ENCODE data around the gene BBOX1. TPM values are rescaled to one million over a fixed set of nuclear protein-coding genes. Genes with fewer than 3 reads are reported as not detected.
"Not testable (repeated sequence)": the region's sequence is repeated elsewhere in the genome, so short reads cannot be mapped to it uniquely, and the experiment has no call there.

Gene BBOX1
- total RNA-seq, 1 donor: not detected

DNA sequence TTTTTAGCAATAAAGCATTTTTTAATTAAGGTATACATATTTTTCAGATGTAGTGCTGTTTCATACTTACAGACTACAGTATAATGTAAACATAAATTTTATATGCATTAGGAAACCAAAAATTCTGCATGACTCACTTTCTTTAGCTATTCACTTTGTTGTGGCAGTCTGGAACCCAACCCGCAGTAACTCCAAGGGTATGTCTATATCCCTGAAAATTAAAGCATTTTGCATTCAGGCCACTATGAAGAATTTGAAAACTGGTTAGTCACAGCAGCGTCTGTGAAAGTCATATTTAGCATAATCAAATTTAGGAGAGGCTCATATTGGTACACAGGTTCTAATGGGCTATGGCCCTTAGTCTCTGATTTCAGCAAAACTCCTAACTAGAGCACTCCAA lies 46.8 kb downstream of the BBOX1 start:
- no peaks in the 10 kb centered on the region for H3K27me3 ChIP-seq (ENCODE audit: insufficient read depth, low read length)
- H3K9me3 ChIP-seq (ENCODE audit: low read depth, low read length): peaks cover 12% of the 10 kb centered on the region

DNA sequence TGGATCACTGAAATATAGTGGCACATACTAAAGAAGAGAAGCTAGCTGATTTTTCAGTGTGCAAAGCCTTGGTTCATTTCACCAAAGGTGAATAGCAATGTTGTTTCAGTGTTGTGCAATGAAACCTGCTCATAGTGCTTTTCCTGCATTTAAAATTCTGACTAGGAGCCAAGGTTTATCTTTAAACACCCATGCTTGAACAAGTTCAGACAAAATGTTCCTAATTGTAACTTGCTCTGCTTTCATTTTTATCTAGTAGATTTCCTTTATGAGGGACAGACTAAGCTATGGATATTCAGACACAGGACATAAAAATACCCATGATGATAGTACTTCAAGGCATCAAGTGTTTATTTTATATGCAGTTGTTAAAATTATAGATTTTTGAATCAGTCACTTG lies 47.7 kb downstream of the BBOX1 start:
- H3K9me3 ChIP-seq (ENCODE audit: low read depth, low read length): peaks cover 12% of the 10 kb centered on the region
- H3K4me1 ChIP-seq (ENCODE audit: insufficient read depth, low read length): no peaks in the 10 kb centered on the region
- no peaks in the 10 kb centered on the region for H3K27me3 ChIP-seq (ENCODE audit: insufficient read depth, low read length)
- no peak overlapping the region for H3K4me3 ChIP-seq (ENCODE audit: low read length)

More for the DNA sequence above, 46.8 kb downstream of the BBOX1 start:
- Histone ChIP-seq H3K4me1 (ENCODE audit: insufficient read depth, low read length) (no peaks in the 10 kb centered on the region), H3K4me3 (ENCODE audit: low read length) (no peak overlapping the region)

DNA sequence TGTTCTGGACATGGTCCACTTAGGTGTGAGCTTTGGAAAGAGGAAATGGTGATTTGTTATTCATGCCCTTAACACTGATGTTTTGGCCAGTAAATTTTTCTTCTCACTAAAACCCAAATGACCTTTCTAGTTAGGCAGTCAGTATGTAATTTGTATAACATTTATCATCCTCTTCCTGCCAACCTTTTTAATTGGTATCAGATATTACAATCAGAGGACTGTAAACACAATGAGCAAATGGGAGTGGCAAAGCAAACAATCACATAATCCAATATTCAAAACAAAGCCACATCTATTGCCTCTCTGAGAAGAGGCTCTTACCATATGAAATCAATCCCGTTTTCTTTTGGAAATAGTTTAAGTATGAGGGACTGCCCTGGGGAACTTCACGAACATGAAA lies 49.1 kb downstream of the BBOX1 start:
- no peaks in the 10 kb centered on the region for H3K27me3 ChIP-seq (ENCODE audit: insufficient read depth, low read length)
- H3K4me3 ChIP-seq (ENCODE audit: low read length): no peak overlapping the region
- H3K4me1 ChIP-seq (ENCODE audit: insufficient read depth, low read length): no peaks in the 10 kb centered on the region
- peaks cover 12% of the 10 kb centered on the region for H3K9me3 ChIP-seq (ENCODE audit: low read depth, low read length)

DNA sequence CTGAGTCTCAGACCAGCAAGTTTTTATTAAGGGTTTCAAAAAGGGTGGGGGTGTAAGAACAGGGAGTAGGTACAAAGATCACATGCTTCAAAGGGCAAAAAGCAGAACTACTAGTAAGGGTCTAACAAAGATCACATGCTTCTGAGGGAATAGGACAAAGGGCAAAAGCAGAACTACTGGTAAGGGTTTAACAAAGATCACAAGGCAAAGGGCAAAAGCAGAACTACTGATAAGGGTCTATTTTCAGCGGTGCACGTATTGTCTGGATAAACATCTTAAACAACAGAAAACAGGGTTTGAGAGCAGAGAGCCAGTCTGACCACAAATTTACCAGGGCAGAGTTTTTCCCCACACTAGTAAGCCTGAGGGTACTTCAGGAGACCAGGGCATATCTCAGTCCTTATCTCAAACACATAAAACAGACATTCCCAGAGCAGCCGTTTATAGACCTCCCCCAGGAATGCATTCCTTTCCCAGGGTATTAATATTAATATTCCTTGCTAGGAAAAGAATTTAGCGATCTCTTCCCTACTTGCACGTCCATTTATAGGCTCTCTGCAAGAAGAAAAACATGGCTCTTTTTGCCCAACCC lies 49.8 kb downstream of the BBOX1 start:
- not testable (repeated sequence) for H3K4me3 ChIP-seq (ENCODE audit: low read length); H3K27me3 ChIP-seq (ENCODE audit: insufficient read depth, low read length); H3K4me1 ChIP-seq (ENCODE audit: insufficient read depth, low read length)
- H3K9me3 ChIP-seq (ENCODE audit: low read depth, low read length): peaks cover 12% of the 10 kb centered on the region

DNA sequence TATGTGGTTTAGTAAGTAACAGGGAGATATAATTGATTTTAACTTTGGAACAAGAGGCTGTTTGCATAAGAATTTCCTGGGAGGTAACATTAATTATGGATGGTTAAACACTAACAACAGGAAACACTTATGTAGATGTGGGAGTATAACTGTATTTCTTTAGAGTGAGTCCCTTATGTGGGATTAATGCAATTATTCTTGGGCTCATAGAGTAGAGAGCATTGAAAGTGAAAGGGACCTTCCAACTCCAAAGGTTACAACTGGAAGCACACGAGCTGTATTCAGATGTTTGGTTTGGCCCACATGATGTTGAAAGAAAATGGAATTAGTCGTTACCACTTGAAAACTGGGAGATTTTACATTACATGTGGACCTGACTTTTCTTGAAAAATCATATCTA lies 53.5 kb downstream of the BBOX1 start:
- H3K9me3 ChIP-seq (ENCODE audit: low read depth, low read length): peaks cover 12% of the 10 kb centered on the region
- no peak overlapping the region for H3K4me3 ChIP-seq (ENCODE audit: low read length)
- H3K4me1 ChIP-seq (ENCODE audit: insufficient read depth, low read length): no peaks in the 10 kb centered on the region
- no peaks in the 10 kb centered on the region for H3K27me3 ChIP-seq (ENCODE audit: insufficient read depth, low read length)

DNA sequence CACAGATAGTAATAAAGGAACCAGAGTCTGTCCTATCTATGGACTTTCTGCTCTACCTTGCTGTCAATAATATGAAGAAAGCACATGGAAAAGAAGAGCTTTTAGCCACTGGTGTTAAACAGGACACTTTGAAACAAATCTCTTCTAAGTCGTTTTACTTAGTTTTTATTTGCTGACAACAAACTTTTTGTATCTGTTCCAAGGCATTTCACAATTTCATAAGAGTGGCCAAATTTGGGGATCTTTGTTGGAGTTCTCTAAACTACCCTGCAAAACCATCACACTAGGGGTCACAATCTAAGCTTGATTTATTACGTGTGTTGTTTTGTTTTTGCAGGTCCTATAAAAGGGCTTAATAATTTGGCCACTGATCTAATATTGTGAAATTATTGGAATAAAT lies 54.4 kb downstream of the BBOX1 start:
- no peaks in the 10 kb centered on the region for H3K4me1 ChIP-seq (ENCODE audit: insufficient read depth, low read length)
- no peaks in the 10 kb centered on the region for H3K27me3 ChIP-seq (ENCODE audit: insufficient read depth, low read length)
- H3K4me3 ChIP-seq (ENCODE audit: low read length): no peak overlapping the region
- H3K9me3 ChIP-seq (ENCODE audit: low read depth, low read length): peaks cover 6% of the 10 kb centered on the region

DNA sequence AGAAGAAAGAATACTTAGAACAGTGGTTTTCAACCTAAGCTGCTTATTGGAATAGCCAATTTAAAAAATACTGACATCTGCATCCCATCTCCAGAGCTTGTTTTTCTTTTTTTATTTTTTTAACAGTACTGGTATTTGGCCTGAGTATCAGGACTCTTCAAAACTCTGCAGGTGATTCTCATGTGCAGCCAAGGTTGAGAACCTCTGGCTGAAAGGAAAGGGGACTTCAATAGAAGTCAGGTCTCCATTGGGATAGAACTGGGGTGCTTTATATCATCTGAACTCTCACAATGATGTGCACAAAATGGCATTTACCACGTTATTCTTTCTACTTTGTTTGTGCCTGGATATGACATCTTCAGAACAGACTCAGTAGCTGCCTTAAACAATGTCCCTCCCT lies 55.3 kb downstream of the BBOX1 start:
- no peaks in the 10 kb centered on the region for H3K4me1 ChIP-seq (ENCODE audit: insufficient read depth, low read length)
- H3K4me3 ChIP-seq (ENCODE audit: low read length): no peak overlapping the region
- no peaks in the 10 kb centered on the region for H3K27me3 ChIP-seq (ENCODE audit: insufficient read depth, low read length)
- H3K9me3 ChIP-seq (ENCODE audit: low read depth, low read length): peaks cover 6% of the 10 kb centered on the region

DNA sequence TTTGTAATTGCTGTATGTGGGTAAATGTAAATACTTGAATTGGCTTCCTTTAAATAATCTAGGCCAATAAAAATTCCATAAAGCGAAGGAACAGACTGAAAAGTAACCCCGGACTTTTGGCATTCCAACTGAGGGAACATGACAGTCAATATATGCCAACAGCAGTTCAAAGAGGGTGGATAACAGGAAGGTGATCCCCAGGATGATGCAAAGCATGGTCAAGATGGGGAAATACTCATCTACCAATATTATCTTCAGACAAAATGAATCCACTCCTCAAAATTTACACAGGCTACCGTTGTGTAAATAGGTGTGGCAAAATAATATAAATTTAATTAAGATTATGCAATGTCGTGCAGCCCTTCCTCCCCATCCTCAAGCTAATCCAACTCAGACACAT lies 56.9 kb downstream of the BBOX1 start:
- Histone ChIP-seq H3K4me1 (ENCODE audit: insufficient read depth, low read length) (no peaks in the 10 kb centered on the region), H3K4me3 (ENCODE audit: low read length) (no peak overlapping the region), H3K9me3 (ENCODE audit: low read depth, low read length) (no peaks in the 10 kb centered on the region), H3K27me3 (ENCODE audit: insufficient read depth, low read length) (no peaks in the 10 kb centered on the region)

DNA sequence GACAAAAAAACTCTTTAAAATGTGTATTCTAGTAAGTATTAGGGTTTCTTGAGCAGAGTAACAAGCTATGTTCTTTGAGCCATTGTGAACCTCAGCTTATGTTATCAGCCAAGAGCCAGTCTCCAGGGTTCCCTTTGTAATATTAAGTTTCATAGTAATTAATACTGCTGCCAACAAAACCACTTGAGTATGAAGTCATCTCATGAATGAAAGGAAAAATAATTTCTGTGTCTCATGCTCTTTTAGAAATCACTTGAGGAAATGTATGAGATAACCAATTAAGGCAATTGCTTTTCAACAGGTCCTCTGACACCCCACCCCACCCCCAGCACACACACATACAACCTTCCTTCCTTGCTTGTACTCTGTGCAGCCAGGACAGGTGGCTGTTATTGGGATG lies 59.9 kb downstream of the BBOX1 start:
- H3K9me3 ChIP-seq (ENCODE audit: low read depth, low read length): no peaks in the 10 kb centered on the region
- H3K27me3 ChIP-seq (ENCODE audit: insufficient read depth, low read length): no peaks in the 10 kb centered on the region
- no peak overlapping the region for H3K4me3 ChIP-seq (ENCODE audit: low read length)
- no peaks in the 10 kb centered on the region for H3K4me1 ChIP-seq (ENCODE audit: insufficient read depth, low read length)

DNA sequence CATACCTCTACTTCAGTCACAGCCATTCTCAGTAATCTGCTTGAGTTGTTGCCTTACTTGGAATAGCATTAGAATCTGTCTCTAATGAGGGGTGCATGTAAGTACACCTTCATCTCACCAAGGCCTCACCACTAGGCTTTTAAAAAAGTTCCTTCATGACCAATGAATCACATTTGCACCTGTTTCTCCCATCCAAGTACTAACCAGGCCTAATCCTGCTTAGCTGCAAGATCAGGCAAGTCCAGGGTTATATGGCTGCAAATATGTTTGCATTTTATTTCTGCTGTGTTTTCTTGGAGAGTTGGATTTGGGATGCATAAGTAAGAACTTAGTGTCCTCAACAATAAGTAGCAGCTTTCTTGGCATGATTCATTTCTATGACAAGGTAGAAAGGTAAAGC lies 66.9 kb downstream of the BBOX1 start:
- Histone ChIP-seq H3K4me1 (ENCODE audit: insufficient read depth, low read length) (no peaks in the 10 kb centered on the region), H3K4me3 (ENCODE audit: low read length) (no peak overlapping the region), H3K9me3 (ENCODE audit: low read depth, low read length) (no peaks in the 10 kb centered on the region), H3K27me3 (ENCODE audit: insufficient read depth, low read length) (no peaks in the 10 kb centered on the region)

DNA sequence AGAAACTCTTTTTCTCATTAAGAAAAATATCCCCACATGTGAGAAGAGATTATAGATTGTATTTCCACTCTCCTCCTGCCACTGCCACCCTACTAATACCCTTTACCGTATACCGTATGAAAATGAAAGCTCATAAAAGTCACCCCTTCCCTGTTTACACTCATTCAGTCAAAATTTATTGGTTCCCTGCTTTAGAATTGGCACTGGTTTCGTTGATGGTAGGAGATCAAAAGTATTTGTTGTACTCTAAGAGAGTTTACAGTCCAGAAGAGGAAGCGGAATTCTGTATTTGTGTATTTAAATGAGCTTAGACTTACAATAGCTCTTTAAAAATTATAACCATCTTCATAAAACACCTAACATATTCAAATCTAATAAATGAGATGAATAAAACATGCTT lies 68.2 kb downstream of the BBOX1 start:
- Histone ChIP-seq H3K9me3 (ENCODE audit: low read depth, low read length) (no peaks in the 10 kb centered on the region), H3K27me3 (ENCODE audit: insufficient read depth, low read length) (no peaks in the 10 kb centered on the region), H3K4me3 (ENCODE audit: low read length) (no peak overlapping the region), H3K4me1 (ENCODE audit: insufficient read depth, low read length) (no peaks in the 10 kb centered on the region)

DNA sequence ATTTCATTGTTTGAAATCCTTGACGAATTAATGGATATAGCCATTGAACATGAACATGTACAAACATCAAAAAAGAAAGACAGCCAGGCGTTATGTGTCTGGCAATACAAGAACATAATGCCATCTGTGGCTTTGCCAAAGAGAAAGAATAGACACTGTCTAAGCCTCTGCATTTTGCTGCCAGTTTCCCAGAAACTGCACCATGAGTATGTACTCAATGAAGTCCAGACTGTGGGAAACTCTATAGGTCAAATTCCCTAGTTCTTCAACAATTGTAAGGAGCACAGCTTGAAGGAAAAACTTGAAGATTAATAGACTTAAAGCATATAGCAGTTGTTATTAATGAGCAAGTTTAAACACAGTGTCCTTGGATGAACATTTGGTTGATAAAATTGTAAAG lies 71.3 kb downstream of the BBOX1 start:
- Histone ChIP-seq H3K9me3 (ENCODE audit: low read depth, low read length) (no peaks in the 10 kb centered on the region), H3K4me1 (ENCODE audit: insufficient read depth, low read length) (no peaks in the 10 kb centered on the region), H3K27me3 (ENCODE audit: insufficient read depth, low read length) (no peaks in the 10 kb centered on the region), H3K4me3 (ENCODE audit: low read length) (no peak overlapping the region)

DNA sequence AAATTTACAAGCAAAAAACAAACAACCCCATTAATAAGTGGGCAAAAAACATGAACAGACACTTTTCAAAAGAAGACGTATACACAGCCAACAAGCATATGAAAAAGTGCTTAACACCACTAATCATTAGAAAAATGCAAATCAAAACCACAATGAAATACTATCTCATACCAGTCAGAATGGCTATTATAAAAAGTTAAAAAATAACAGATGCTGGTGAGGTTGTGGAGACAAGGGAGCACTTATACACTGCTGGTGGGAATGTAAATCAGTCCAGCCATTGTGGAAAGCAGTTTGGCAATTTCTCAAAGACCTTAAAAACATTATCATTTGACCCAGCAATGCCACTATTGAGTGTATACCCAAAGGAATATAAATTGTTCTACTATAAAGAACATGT lies 72.3 kb downstream of the BBOX1 start:
- H3K4me3 ChIP-seq (ENCODE audit: low read length): no peak overlapping the region
- no peaks in the 10 kb centered on the region for H3K9me3 ChIP-seq (ENCODE audit: low read depth, low read length)
- H3K4me1 ChIP-seq (ENCODE audit: insufficient read depth, low read length): no peaks in the 10 kb centered on the region
- no peaks in the 10 kb centered on the region for H3K27me3 ChIP-seq (ENCODE audit: insufficient read depth, low read length)

DNA sequence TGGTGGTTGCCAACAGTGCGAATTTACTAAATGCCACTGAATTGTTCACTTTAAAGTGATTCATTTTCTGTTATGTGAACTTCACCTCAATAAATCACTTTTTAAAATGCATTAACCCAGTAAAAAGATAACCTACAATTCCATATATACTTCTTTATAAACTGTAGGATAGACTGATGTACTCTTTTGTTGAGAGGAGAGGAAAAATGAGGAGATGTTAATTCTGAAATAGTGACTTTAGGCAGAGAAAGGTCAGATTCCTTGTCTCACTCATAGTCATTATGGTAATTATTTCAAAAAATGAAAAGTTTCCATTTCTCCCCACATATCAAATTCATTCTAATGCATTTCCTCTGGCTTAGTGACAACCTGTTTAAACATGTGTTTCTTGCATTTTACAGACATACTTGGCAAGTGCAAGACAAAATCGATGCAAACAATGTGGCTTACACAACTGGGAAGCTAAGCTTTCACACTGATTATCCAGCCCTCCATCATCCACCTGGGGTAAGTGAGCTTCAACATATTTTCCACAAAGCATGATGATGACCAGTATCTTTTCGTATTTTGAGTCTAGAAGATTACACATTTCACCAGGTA lies 74.5 kb downstream of the BBOX1 start:
- H3K27me3 ChIP-seq (ENCODE audit: insufficient read depth, low read length): no peaks in the 10 kb centered on the region
- no peaks in the 10 kb centered on the region for H3K9me3 ChIP-seq (ENCODE audit: low read depth, low read length)
- H3K4me1 ChIP-seq (ENCODE audit: insufficient read depth, low read length): no peaks in the 10 kb centered on the region
- no peak overlapping the region for H3K4me3 ChIP-seq (ENCODE audit: low read length)

DNA sequence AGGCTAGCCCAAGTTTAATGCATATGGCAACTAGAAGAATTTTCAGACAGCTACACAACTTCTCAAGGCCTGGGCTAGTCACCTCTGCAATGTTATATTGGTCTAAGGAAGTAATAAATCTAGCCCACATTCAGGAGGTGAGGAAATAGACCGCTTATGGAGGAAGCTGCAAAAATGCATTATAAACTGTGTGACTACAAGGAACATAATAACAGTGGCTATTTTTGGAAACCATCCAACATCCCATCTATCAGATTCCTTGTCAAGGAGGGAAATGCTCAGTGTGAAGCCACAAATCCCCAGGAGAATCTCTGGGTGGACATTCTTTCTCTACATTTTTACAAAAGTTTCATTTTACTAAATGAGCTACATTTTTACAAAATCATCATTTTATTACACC lies 76.1 kb downstream of the BBOX1 start:
- no peak overlapping the region for H3K4me3 ChIP-seq (ENCODE audit: low read length)
- no peaks in the 10 kb centered on the region for H3K9me3 ChIP-seq (ENCODE audit: low read depth, low read length)
- no peaks in the 10 kb centered on the region for H3K27me3 ChIP-seq (ENCODE audit: insufficient read depth, low read length)
- no peaks in the 10 kb centered on the region for H3K4me1 ChIP-seq (ENCODE audit: insufficient read depth, low read length)

DNA sequence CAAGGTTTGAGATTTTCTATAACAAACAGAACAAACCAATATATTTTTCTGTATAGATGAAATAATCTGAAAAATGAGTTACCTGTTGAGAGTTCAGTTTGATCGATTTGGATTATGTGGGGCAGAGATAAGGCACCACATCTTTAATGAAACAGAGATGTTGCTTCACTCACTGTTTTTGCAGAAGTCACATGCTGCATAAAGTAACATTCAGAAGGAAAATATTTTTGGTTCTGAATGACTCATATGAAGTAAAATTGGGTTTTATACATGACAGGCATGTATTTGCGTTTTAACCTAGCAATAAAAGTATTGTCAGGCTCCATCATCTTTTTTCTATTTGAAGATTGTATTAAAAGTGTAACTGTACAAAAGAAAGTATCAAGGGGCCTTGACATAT lies 77.8 kb downstream of the BBOX1 start:
- Histone ChIP-seq H3K27me3 (ENCODE audit: insufficient read depth, low read length) (no peaks in the 10 kb centered on the region), H3K4me1 (ENCODE audit: insufficient read depth, low read length) (no peaks in the 10 kb centered on the region), H3K4me3 (ENCODE audit: low read length) (no peak overlapping the region), H3K9me3 (ENCODE audit: low read depth, low read length) (no peaks in the 10 kb centered on the region)
